ENCODE measurements around the gene TM4SF1.

TM4SF1 gene

DNA sequence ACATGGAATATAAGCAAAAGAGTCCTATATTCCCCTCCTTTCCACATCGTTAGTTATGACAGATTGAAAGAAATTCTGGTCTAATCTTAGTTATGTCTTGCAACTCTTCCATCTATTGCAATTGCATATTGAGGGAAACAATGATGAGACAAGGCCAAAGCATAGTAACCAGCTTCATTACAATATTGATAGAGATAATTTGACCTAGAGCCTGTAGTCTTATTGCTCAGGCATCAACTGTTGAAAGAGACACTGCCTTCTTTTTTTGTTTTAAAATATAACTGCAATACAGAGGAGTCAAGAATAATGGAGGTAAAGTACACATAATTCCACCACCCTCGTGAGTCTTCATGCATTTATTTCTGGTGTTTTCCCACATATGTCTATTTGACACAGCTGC, 46.1 kb downstream of the TM4SF1 start:
- Histone ChIP-seq H3K4me3 (ENCODE audit: low read length) (no peak overlapping the region), H3K79me2 (ENCODE audit: low read length) (no peaks in the 10 kb centered on the region), H3K9me2 (replicated peaks; ENCODE audit: insufficient read depth, low read length) (no peaks in the 10 kb centered on the region; the same call in 1 of the 2 replicates), H3K27ac (ENCODE audit: low read length) (no peak overlapping the region), H3K9me3 (replicated peaks; ENCODE audit: insufficient read depth, low read length) (no peaks in the 10 kb centered on the region), H3K4me1 (ENCODE audit: low read length) (no peaks in the 10 kb centered on the region), H3K9ac (ENCODE audit: low read length) (no peak overlapping the region), H3K4me2 (ENCODE audit: low read depth, low read length) (no peak overlapping the region), H4K20me1 (ENCODE audit: insufficient read depth, low read length) (no peaks in the 10 kb centered on the region), H3K27me3 (replicated peaks; ENCODE audit: insufficient read depth, low read length) (no peaks in the 10 kb centered on the region), H3K36me3 (replicated peaks; ENCODE audit: insufficient read depth, low read length) (no peaks in the 10 kb centered on the region), H2AFZ (ENCODE audit: low read length) (no peak overlapping the region), H3F3A (ENCODE audit: insufficient read depth, low read length) (no peaks in the 10 kb centered on the region)
- TF ChIP-seq, protein P1, sequence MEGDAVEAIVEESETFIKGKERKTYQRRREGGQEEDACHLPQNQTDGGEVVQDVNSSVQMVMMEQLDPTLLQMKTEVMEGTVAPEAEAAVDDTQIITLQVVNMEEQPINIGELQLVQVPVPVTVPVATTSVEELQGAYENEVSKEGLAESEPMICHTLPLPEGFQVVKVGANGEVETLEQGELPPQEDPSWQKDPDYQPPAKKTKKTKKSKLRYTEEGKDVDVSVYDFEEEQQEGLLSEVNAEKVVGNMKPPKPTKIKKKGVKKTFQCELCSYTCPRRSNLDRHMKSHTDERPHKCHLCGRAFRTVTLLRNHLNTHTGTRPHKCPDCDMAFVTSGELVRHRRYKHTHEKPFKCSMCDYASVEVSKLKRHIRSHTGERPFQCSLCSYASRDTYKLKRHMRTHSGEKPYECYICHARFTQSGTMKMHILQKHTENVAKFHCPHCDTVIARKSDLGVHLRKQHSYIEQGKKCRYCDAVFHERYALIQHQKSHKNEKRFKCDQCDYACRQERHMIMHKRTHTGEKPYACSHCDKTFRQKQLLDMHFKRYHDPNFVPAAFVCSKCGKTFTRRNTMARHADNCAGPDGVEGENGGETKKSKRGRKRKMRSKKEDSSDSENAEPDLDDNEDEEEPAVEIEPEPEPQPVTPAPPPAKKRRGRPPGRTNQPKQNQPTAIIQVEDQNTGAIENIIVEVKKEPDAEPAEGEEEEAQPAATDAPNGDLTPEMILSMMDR (IDR thresholded peaks at IDR 0.05; ENCODE audit: low read length), result no peak
- no peak for DNase-seq

DNA sequence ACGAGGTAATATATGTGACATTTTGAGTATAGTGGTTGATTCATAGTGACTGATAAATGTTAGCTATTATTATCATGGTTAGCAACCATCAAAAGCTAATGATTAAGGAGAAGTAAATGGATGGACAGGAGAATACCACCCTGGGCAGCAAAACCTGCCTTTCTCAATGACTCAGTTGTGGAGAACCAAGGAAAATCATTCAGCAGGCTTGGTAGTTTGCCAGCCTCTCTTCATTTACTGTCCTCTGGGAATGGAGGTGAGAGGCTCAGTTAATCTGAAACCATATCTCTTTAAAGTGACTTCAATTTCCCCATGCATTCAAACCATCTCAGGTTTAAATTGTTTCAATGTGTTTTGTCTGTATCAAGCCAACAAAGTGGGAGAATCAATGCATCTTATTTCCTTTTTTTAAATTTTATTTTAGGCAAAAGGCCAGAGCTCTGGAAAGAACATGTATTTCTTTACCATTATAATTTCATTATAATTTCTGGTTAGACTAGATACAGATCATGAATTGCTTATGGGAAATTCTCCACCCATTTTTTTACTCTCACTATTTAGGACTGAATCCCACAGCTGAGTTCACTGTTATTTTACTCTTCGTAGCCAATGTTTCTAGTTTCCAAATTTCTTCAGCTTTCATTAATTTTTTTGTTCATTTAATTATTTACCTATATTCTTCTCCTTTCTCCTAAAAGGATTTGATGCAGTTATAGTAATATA, 46.7 kb downstream of the TM4SF1 start:
- H3K9me3 ChIP-seq (replicated peaks; ENCODE audit: insufficient read depth, low read length), result no peaks in the 10 kb centered on the region
- no peak overlapping the region for H3K4me2 ChIP-seq (ENCODE audit: low read depth, low read length)
- no peaks in the 10 kb centered on the region for H4K20me1 ChIP-seq (ENCODE audit: insufficient read depth, low read length)
- H3K9me2 ChIP-seq (replicated peaks; ENCODE audit: insufficient read depth, low read length), result no peaks in the 10 kb centered on the region; the same call in 1 of the 2 replicates
- TF ChIP-seq EZH2 (optimal IDR thresholded peaks at IDR 0.05; ENCODE audit: low read depth, low read length) (no peak), EZH2phosphoT487 (IDR thresholded peaks at IDR 0.05; ENCODE audit: low read length) (no peak)
- TF ChIP-seq, protein P1 (IDR thresholded peaks at IDR 0.05; ENCODE audit: low read length), result no peak
- no peaks in the 10 kb centered on the region for H3K79me2 ChIP-seq (ENCODE audit: low read length)
- H3K4me3 ChIP-seq (ENCODE audit: low read length), result no peak overlapping the region
- no peak overlapping the region for H2AFZ ChIP-seq (ENCODE audit: low read length)
- H3K36me3 ChIP-seq (replicated peaks; ENCODE audit: insufficient read depth, low read length), result no peaks in the 10 kb centered on the region
- no peak overlapping the region for H3K27ac ChIP-seq (ENCODE audit: low read length)
- no peaks in the 10 kb centered on the region for H3F3A ChIP-seq (ENCODE audit: insufficient read depth, low read length)
- no peak for DNase-seq
- H3K27me3 ChIP-seq (replicated peaks; ENCODE audit: insufficient read depth, low read length), result no peaks in the 10 kb centered on the region
- H3K9ac ChIP-seq (ENCODE audit: low read length), result no peak overlapping the region
- H3K4me1 ChIP-seq (ENCODE audit: low read length), result no peaks in the 10 kb centered on the region

DNA sequence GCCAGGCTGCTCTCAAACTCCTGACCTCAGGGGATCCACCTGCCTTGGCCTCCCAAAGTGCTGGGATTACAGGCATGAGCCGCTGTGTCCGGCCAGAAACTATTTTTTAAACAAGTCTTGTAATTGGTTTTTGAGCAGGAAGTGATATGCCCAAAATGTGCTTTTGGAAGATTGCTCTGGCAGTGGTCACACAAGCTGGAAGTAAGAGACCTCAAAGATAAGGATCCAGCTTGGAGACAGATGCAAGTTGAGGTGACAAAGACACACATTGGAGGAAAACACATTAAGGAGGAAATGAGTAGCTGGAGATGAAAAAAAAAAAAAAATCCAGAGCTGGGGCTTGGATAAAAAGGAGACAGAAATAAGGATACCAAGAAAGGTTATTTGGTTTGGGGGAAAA, 50.3 kb downstream of the TM4SF1 start:
- Histone ChIP-seq H3K9me2 (replicated peaks; ENCODE audit: insufficient read depth, low read length) (no peaks in the 10 kb centered on the region; the same call in 1 of the 2 replicates), H3K9me3 (replicated peaks; ENCODE audit: insufficient read depth, low read length) (no peaks in the 10 kb centered on the region), H3K27ac (ENCODE audit: low read length) (no peak overlapping the region), H3K79me2 (ENCODE audit: low read length) (no peaks in the 10 kb centered on the region), H4K20me1 (ENCODE audit: insufficient read depth, low read length) (no peaks in the 10 kb centered on the region), H3K9ac (ENCODE audit: low read length) (no peak overlapping the region), H3K36me3 (replicated peaks; ENCODE audit: insufficient read depth, low read length) (no peaks in the 10 kb centered on the region), H3K4me1 (ENCODE audit: low read length) (no peaks in the 10 kb centered on the region), H2AFZ (ENCODE audit: low read length) (no peak overlapping the region), H3F3A (ENCODE audit: insufficient read depth, low read length) (no peaks in the 10 kb centered on the region), H3K4me3 (ENCODE audit: low read length) (no peak overlapping the region), H3K4me2 (ENCODE audit: low read depth, low read length) (no peak overlapping the region), H3K27me3 (replicated peaks; ENCODE audit: insufficient read depth, low read length) (no peaks in the 10 kb centered on the region)
- TF ChIP-seq EZH2phosphoT487 (IDR thresholded peaks at IDR 0.05; ENCODE audit: low read length) (no peak), EZH2 (optimal IDR thresholded peaks at IDR 0.05; ENCODE audit: low read depth, low read length) (no peak)
- TF ChIP-seq, protein P1 (IDR thresholded peaks at IDR 0.05; ENCODE audit: low read length), result no peak
- DNase-seq, result no peak

All from MM.1S (cell line).